Measurements from ENCODE around the gene ZNF33B.

- TF ChIP-seq EZH2phosphoT487 (IDR thresholded peaks at IDR 0.05; ENCODE audit: low read depth, severe bottlenecking, unreplicated experiment) (no peak), EZH2 (IDR thresholded peaks at IDR 0.05; ENCODE audit: borderline replicate concordance) (no peak)
These were observed 93.4 kb downstream of the ZNF33B start for GRCh38 chr10:42544945-42545344.

Measured in hepatocyte (in vitro differentiated cells).